Measurements from ENCODE around the gene JMJD6. TPM values are rescaled to one million over a fixed set of nuclear protein-coding genes. Genes with fewer than 3 reads are reported as not detected.
A peak's percentile ranks its signal among the peaks of the same experiment; 100 is the strongest.
"Not testable (repeated sequence)": the region's sequence is repeated elsewhere in the genome, so short reads cannot be mapped to it uniquely, and the experiment has no call there.

Gene JMJD6
- total RNA-seq, 1 experiment from 2014 or later, result 22.7 TPM

GRCh38 chr17:76737676-76738467, 11.5 kb upstream of the JMJD6 start, which contains the start of gene MFSD11:
MFSD11 (plus strand) TSS chr17:76738119; CDS start chr17:76738353, 234 bp downstream.
- no peak for DNase-seq (ENCODE audit: low read depth)
- in situ Hi-C loops (cut with HindIII; ENCODE audit: low pct_unique_long_range_greater_than_20kb, low sequenced_read_pairs), result no loop called here

GRCh38 chr17:76737082-76737675, 10.8 kb upstream of the JMJD6 start, which contains the start of gene SRSF2:
SRSF2 (minus strand) TSS chr17:76737331; CDS start chr17:76737160, 171 bp downstream.
- in situ Hi-C loops (cut with HindIII; ENCODE audit: low pct_unique_long_range_greater_than_20kb, low sequenced_read_pairs), result no loop called here
- peak; percentile 100 for DNase-seq (ENCODE audit: low read depth)

- peak; percentile 72 for DNase-seq (ENCODE audit: low read depth)
- in situ Hi-C loops (cut with HindIII; ENCODE audit: low pct_unique_long_range_greater_than_20kb, low sequenced_read_pairs), result no loop called here
These were observed 10.1 kb upstream of the JMJD6 start for GRCh38 chr17:76736349-76737081.

GRCh38 chr17:76735586-76736348, 9.4 kb upstream of the JMJD6 start:
- in situ Hi-C loops (cut with HindIII; ENCODE audit: low pct_unique_long_range_greater_than_20kb, low sequenced_read_pairs), result no loop called here
- peak; percentile 23 for DNase-seq (ENCODE audit: low read depth)

- DNase-seq (ENCODE audit: low read depth), result no peak
- in situ Hi-C loops (cut with HindIII; ENCODE audit: low pct_unique_long_range_greater_than_20kb, low sequenced_read_pairs), result no loop called here
These were observed 8.6 kb upstream of the JMJD6 start for GRCh38 chr17:76735006-76735405.

- no peak for DNase-seq (ENCODE audit: low read depth)
- in situ Hi-C loops (cut with HindIII; ENCODE audit: low pct_unique_long_range_greater_than_20kb, low sequenced_read_pairs), result no loop called here
These were observed 7.9 kb upstream of the JMJD6 start for GRCh38 chr17:76734080-76734840.

GRCh38 chr17:76733618-76733957, 7.2 kb upstream of the JMJD6 start:
- no peak for DNase-seq (ENCODE audit: low read depth)

GRCh38 chr17:76732734-76733617, 6.6 kb upstream of the JMJD6 start:
- in situ Hi-C loops (cut with HindIII; ENCODE audit: low pct_unique_long_range_greater_than_20kb, low sequenced_read_pairs), result no loop called here
- DNase-seq (ENCODE audit: low read depth), result no peak

More at GRCh38 chr17:76733618-76733957, 7.2 kb upstream of the JMJD6 start:
- in situ Hi-C loops (cut with HindIII; ENCODE audit: low pct_unique_long_range_greater_than_20kb, low sequenced_read_pairs), result no loop called here

GRCh38 chr17:76731800-76732733, 5.7 kb upstream of the JMJD6 start:
- in situ Hi-C loops (cut with HindIII; ENCODE audit: low pct_unique_long_range_greater_than_20kb, low sequenced_read_pairs); DNase-seq (ENCODE audit: low read depth): not testable (repeated sequence)

GRCh38 chr17:76727745-76728456, 1.5 kb upstream of the JMJD6 start:
- peak; percentile 69 for DNase-seq (ENCODE audit: low read depth)
- in situ Hi-C loops (cut with HindIII; ENCODE audit: low pct_unique_long_range_greater_than_20kb, low sequenced_read_pairs), result no loop called here

- in situ Hi-C loops (cut with HindIII; ENCODE audit: low pct_unique_long_range_greater_than_20kb, low sequenced_read_pairs), result no loop called here
- DNase-seq (ENCODE audit: low read depth), result no peak
These were observed 641 bp upstream of the JMJD6 start, which contains the start of gene METTL23 for GRCh38 chr17:76726776-76727718. METTL23 (plus strand) TSS chr17:76726839; CDS start chr17:76729711, 2,872 bp downstream.

- DNase-seq (ENCODE audit: low read depth), result peak; percentile 57
- in situ Hi-C loops (cut with HindIII; ENCODE audit: low pct_unique_long_range_greater_than_20kb, low sequenced_read_pairs), result no loop called here
These were observed 701 bp downstream of the JMJD6 start for GRCh38 chr17:76725580-76726230.

- in situ Hi-C loops (cut with HindIII; ENCODE audit: low pct_unique_long_range_greater_than_20kb, low sequenced_read_pairs), result no loop called here
- no peak for DNase-seq (ENCODE audit: low read depth)
These were observed 2.6 kb downstream of the JMJD6 start for GRCh38 chr17:76723812-76724211.

GRCh38 chr17:76722977-76723376, 3.4 kb downstream of the JMJD6 start:
- DNase-seq (ENCODE audit: low read depth); in situ Hi-C loops (cut with HindIII; ENCODE audit: low pct_unique_long_range_greater_than_20kb, low sequenced_read_pairs): not testable (repeated sequence)

Data from Caki2 (cell line).